ENCODE measurements around the gene RASA2.

DNA sequence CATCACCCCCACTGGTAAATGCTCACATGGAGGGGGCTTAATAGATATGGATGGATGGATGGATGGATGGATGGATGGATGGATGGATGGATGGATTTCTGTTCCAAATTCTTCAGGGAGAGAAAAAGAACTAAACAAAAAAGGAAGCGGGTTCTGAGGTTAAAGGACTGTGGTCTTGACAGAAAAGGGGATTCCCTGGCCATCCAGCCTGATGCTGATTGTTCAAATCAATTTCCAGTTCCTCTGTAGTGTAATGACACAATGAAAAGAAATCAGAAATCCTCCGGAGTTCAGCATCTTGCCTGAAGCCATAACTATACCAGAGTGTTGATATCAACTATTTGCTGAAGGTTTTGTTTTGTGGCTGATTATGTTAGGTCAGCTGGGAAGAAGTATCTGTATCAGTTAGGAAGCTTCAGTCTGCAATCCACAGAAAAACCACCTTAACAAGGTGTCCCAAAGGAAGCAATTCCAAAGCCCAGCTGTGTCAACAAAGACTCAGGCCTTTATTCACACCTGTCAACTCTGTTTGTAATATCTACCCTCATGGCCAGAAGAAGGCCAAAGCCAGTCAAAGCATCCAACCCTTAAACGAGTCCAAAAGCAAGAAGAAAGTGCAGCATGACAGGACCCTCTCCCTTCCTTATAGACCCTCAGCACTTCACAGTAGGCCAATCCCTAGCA is 24.5 kb upstream of the RASA2 start:
- TF ChIP-seq, protein P1, sequence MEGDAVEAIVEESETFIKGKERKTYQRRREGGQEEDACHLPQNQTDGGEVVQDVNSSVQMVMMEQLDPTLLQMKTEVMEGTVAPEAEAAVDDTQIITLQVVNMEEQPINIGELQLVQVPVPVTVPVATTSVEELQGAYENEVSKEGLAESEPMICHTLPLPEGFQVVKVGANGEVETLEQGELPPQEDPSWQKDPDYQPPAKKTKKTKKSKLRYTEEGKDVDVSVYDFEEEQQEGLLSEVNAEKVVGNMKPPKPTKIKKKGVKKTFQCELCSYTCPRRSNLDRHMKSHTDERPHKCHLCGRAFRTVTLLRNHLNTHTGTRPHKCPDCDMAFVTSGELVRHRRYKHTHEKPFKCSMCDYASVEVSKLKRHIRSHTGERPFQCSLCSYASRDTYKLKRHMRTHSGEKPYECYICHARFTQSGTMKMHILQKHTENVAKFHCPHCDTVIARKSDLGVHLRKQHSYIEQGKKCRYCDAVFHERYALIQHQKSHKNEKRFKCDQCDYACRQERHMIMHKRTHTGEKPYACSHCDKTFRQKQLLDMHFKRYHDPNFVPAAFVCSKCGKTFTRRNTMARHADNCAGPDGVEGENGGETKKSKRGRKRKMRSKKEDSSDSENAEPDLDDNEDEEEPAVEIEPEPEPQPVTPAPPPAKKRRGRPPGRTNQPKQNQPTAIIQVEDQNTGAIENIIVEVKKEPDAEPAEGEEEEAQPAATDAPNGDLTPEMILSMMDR (IDR thresholded peaks at IDR 0.05; ENCODE audit: low read depth, low read length, missing input control), result no peak
- no peak for TF ChIP-seq EGR1 (IDR thresholded peaks at IDR 0.05; ENCODE audit: low read depth in 2 of 2)
